SH-SY5Y (cell line): ENCODE data around the gene MOCS1.

Source experiments
- GATA2 ChIP-seq: IDR thresholded peaks from 2 replicates; pipeline ENCODE4 v1.6.1; 2011; ENCODE audit warnings: mild to moderate bottlenecking, low read depth, low read length
- GATA3 ChIP-seq: IDR thresholded peaks from 2 replicates; pipeline ENCODE4 v1.6.1; 2011; ENCODE audit warnings: low read depth, mild to moderate bottlenecking, low read length, moderate library complexity

- no peak for TF ChIP-seq GATA2
- no peak for TF ChIP-seq GATA3
Observed at GRCh38 chr6:39951191-39951590, 16.9 kb upstream of the MOCS1 start.
